ENCODE data around the gene HNRNPU.

HNRNPU gene

GRCh38 chr1:244869950-244870349 lies 5.6 kb upstream of the HNRNPU start:
- Histone ChIP-seq H3K27ac (ENCODE audit: extremely low read depth, low read depth, low read length) (no peak overlapping the region), H3K4me1 (ENCODE audit: control insufficient read depth, insufficient read depth, low read length) (peaks cover 10% of the 10 kb centered on the region), H3K4me3 (ENCODE audit: low read depth, low read length) (no peak overlapping the region), H3K9me3 (ENCODE audit: control insufficient read depth, insufficient read depth, low read depth, low read length) (no peaks in the 10 kb centered on the region), H3K36me3 (ENCODE audit: control insufficient read depth in 2 of 2, insufficient read depth in 1 of 2, low read length in 2 of 2) (no peaks in the 10 kb centered on the region)
- TF ChIP-seq KLF1 (tag by site-specific recombination; IDR thresholded peaks at IDR 0.05) (no peak), ZNF555 (tag by site-specific recombination; conservative IDR thresholded peaks at IDR 0.05) (no peak)
- POLR2A ChIA-PET = no interaction called here
- CTCF ChIA-PET = no interaction called here

GRCh38 chr1:244869364-244869827 lies 5.1 kb upstream of the HNRNPU start:
- no peak overlapping the region for H3K4me3 ChIP-seq (ENCODE audit: low read depth, low read length)
- ChIA-PET CTCF (no interaction called here), POLR2A (interaction anchor here (0.9 kb wide), 1 partner anchor 67 kb away, joined by 3 read pairs; no protein-coding TSS in a partner anchor)
- H3K9me3 ChIP-seq (ENCODE audit: control insufficient read depth, insufficient read depth, low read depth, low read length) = no peaks in the 10 kb centered on the region
- TF ChIP-seq ZBTB26 (tag by site-specific recombination; optimal IDR thresholded peaks at IDR 0.05) = peak; percentile 12
- TF ChIP-seq ZNF707 (tag by site-specific recombination; IDR thresholded peaks at IDR 0.05) = no peak
- TF ChIP-seq ZNF341 (tag by site-specific recombination; IDR thresholded peaks at IDR 0.05; ENCODE audit: low read depth) = peak; percentile 22; the same call in 1 of the 2 replicates
- no peak for TF ChIP-seq EGR2 (tag by site-specific recombination; IDR thresholded peaks at IDR 0.05; ENCODE audit: low read depth)
- peak; percentile 77 for TF ChIP-seq KLF1 (tag by site-specific recombination; IDR thresholded peaks at IDR 0.05)
- TF ChIP-seq ZNF398 (tag by site-specific recombination; IDR thresholded peaks at IDR 0.05) = no peak
- TF ChIP-seq PRDM6 (tag by site-specific recombination; IDR thresholded peaks at IDR 0.05) = no peak
- H3K27ac ChIP-seq (ENCODE audit: extremely low read depth, low read depth, low read length) = no peak overlapping the region
- H3K36me3 ChIP-seq (ENCODE audit: control insufficient read depth in 2 of 2, insufficient read depth in 1 of 2, low read length in 2 of 2) = no peaks in the 10 kb centered on the region
- peaks cover 5% of the 10 kb centered on the region; the same call in 1 of the 2 replicates for H3K4me1 ChIP-seq (ENCODE audit: control insufficient read depth, insufficient read depth, low read length)

GRCh38 chr1:244868484-244869363 lies 4.4 kb upstream of the HNRNPU start:
- Histone ChIP-seq H3K4me3 (ENCODE audit: low read depth, low read length) (no peak overlapping the region), H3K4me1 (ENCODE audit: control insufficient read depth, insufficient read depth, low read length) (peaks cover 5% of the 10 kb centered on the region; the same call in 1 of the 2 replicates), H3K36me3 (ENCODE audit: control insufficient read depth in 2 of 2, insufficient read depth in 1 of 2, low read length in 2 of 2) (peaks cover 0 to under 1% of the 10 kb centered on the region in 2 experiments; a peak in 1 of 3 replicates), H3K9me3 (ENCODE audit: control insufficient read depth, insufficient read depth, low read depth, low read length) (no peaks in the 10 kb centered on the region), H3K27ac (ENCODE audit: extremely low read depth, low read depth, low read length) (no peak overlapping the region)
- ChIA-PET POLR2A (interaction anchor here (0.9 kb wide), 1 partner anchor 67 kb away, joined by 3 read pairs; no protein-coding TSS in a partner anchor), CTCF (no interaction called here)
- peak; percentile 45; the same call in 1 of the 2 replicates for TF ChIP-seq ZNF133 (tag by site-specific recombination; IDR thresholded peaks at IDR 0.05)
- peak; percentile 81 for TF ChIP-seq ZNF362 (tag by site-specific recombination; IDR thresholded peaks at IDR 0.05)
- TF ChIP-seq ZFHX2 (tag by site-specific recombination; conservative IDR thresholded peaks at IDR 0.05) = peak; percentile 57; the same call in 1 of the 2 replicates
- TF ChIP-seq ZNF677 (tag by site-specific recombination; IDR thresholded peaks at IDR 0.05) = no peak
- peak; percentile 79 for TF ChIP-seq EGR2 (tag by site-specific recombination; IDR thresholded peaks at IDR 0.05; ENCODE audit: low read depth)
